Effector memory CD8-positive, alpha-beta T cell (primary cell): Measurements from ENCODE around the gene FOXO6.

Experiments
- ATAC-seq: fragments of 150-1000 bp; cut with Tn5 transposase; replicated peaks from 2 replicates; pipeline ENCODE4 v1.10.0; 2021; ENCODE audit warnings: mild to moderate bottlenecking, moderate library complexity
- DNase-seq, 3 experiments: peaks; one replicate each; pipeline ENCODE4 v3.0.0; 2021
- H3K27ac Mint-ChIP-seq, 2 donors: one replicate each; pipeline ENCODE4 v1.8.0; 2022; ENCODE audit warnings: mild to moderate bottlenecking in 2 of 2, mixed read lengths in 2 of 2, moderate library complexity in 2 of 2
- H3K27me3 Mint-ChIP-seq, 2 donors: one replicate each; pipeline ENCODE4 v1.8.0; 2022; ENCODE audit warnings: mixed read lengths in 2 of 2
- H3K36me3 Mint-ChIP-seq: one replicate; pipeline ENCODE4 v1.8.0; 2022; ENCODE audit warnings: mild to moderate bottlenecking, moderate library complexity, mixed read lengths; ENCODE audit not compliant: insufficient read depth
- H3K4me1 Mint-ChIP-seq, 2 donors: one replicate each; pipeline ENCODE4 v1.8.0; 2022; ENCODE audit warnings: low read depth in 2 of 2, mixed read lengths in 2 of 2
- H3K4me3 Mint-ChIP-seq, 2 donors: one replicate each; pipeline ENCODE4 v1.8.0; 2022; ENCODE audit warnings: mild to moderate bottlenecking in 2 of 2, mixed read lengths in 2 of 2, moderate library complexity in 2 of 2
- H3K9me3 Mint-ChIP-seq, 2 donors: one replicate each; pipeline ENCODE4 v1.8.0; 2022; ENCODE audit warnings: mixed read lengths in 2 of 2

The FOXO6 gene

DNA sequence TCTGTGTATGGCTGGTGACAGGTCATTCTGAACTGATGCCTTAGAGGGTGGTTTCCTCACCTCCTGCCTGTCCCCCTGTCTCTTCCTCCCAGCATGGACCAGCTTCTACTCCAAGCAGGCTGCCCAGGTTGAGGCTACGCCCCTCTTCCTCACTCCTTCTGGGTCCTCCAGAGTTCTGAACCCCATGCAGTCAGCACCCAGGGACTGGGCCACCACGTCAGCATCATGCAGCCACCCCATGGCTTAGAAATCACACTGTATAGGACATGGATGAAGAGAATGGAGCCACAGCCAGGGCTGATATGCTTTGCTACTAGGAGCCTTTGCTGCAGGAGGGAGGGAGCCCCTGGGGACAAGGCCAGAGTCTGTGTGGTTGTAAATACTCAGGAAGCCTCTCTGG, 8.3 kb downstream of the FOXO6 start:
- Mint-ChIP-seq H3K9me3 (no peaks in the 10 kb centered on the region), H3K4me1 (peaks cover 0 to 20% of the 10 kb centered on the region in 2 donors), H3K27me3 (peaks cover 51 to 87% of the 10 kb centered on the region in 2 donors), H3K36me3 (no peaks in the 10 kb centered on the region), H3K4me3 (no peak overlapping the region), H3K27ac (no peak overlapping the region)
- no peak for DNase-seq
- no peak for ATAC-seq

DNA sequence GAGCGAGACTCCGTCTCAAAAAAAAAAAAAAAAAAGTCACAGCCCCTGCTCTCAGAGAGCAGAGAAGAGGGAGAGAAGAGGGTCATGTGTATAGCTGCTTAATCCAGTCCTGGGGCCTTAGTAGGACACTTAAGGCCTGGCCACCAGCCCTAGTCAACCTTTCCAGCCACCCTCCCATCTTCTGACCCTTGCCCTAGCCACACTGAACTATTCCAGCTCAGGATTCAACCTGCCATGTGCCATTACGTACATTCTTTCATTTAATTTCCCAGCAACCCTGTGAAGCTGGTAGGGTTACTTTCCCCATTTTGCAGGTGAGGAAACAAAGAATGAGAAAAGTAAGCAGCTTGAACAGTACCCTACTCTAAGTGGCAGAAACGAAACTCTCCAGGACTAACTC, 9.0 kb downstream of the FOXO6 start:
- Mint-ChIP-seq H3K4me1 (peaks cover 0 to 17% of the 10 kb centered on the region in 2 donors), H3K36me3 (no peaks in the 10 kb centered on the region), H3K27ac (no peak overlapping the region), H3K9me3 (no peaks in the 10 kb centered on the region), H3K27me3 (peaks cover 51 to 87% of the 10 kb centered on the region in 2 donors), H3K4me3 (no peak overlapping the region)
- no peak for DNase-seq
- no peak for ATAC-seq

DNA sequence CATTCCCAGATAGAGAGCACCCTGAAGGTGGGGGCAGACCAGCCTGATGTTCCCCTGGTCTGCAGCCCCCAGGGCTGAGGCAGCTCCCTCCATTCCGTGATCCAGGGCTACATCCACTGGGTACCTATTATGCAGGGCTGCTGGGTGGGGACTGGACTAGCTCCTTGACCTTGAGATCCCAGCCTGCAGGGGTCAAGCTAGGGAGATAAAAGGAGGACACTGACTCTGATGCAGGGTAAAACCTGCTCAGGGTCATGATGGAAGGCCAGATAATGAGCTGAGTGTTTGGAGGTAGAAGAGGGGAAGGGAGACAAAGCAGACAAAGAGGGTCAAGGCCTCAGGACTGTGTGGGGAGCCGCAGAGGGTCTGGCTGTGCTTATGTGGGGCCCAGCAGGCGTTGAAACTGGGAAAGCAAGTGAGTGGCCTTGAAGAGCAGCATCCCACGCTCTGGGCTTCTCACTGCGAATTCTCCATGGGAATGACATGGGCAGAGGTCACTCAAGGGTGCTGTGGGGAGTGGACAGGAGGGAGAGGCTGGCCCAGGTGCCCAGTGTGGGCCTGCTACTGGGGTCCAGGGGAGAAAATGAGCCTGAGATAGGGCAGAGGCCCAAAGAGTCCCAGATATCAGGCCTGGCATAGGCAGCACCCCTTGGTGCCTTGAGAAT, 9.7 kb downstream of the FOXO6 start:
- ATAC-seq (no peak), DNase-seq (no peak)
- peaks cover 58 to 89% of the 10 kb centered on the region in 2 donors for H3K27me3 Mint-ChIP-seq
- H3K36me3 Mint-ChIP-seq, result no peaks in the 10 kb centered on the region
- peaks cover 0 to 12% of the 10 kb centered on the region in 2 donors for H3K4me1 Mint-ChIP-seq
- no peaks in the 10 kb centered on the region for H3K9me3 Mint-ChIP-seq
- H3K4me3 Mint-ChIP-seq, result no peak overlapping the region
- H3K27ac Mint-ChIP-seq, result no peak overlapping the region

DNA sequence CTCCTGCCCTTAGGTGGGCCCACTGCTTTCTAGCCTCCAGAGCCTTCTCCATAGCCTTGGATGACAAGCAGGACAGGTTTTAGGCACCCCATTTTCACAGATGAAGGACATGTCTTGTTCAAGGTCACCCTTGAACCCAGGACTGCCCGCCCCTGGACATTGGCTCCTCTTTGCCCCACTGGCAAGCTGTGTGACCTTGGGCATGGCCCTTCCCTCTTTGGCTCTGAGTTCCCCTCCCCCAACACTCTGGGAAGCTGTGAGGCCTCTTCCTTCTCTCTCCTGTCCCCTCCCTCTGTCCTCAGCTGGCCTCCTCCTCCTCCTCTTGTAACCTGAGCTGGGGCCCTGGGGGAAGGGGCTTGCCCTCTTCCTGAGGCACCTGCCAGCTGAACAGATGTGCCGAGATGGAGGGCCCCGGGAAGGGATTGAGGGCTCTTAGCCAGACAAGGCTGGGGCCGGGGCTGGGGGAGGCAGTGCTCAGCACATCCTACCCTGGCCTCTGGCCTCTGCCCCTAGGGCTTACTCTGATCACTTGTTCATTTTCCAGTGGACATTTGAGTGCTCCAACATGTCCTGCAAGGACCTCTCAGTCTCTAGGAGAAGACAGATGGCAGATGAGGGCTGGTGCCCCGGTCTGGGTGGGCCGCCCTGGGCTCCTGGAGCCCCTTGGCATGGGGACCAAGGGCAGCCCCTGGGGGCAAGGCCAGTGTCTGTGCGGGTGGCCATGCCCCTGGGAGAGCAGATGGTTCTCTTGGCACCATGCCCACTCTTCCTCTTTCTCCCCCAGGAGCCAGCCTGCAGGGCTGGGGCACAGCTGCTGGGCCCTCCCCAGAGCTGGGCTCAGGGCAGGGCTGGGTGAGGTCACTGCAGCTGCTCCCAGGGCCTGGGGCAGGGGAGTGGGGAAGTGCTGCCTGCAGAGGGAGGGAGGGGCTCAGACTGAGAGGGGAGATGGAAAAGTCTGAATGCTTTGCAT, 10.7 kb downstream of the FOXO6 start:
- H3K9me3 Mint-ChIP-seq, result no peaks in the 10 kb centered on the region
- H3K4me1 Mint-ChIP-seq, result peaks cover 0 to 9% of the 10 kb centered on the region in 2 donors
- H3K27ac Mint-ChIP-seq, result no peak overlapping the region
- ATAC-seq (no peak), DNase-seq (no peak)
- peaks cover 60 to 97% of the 10 kb centered on the region in 2 donors for H3K27me3 Mint-ChIP-seq
- no peaks in the 10 kb centered on the region for H3K36me3 Mint-ChIP-seq
- no peak overlapping the region for H3K4me3 Mint-ChIP-seq

DNA sequence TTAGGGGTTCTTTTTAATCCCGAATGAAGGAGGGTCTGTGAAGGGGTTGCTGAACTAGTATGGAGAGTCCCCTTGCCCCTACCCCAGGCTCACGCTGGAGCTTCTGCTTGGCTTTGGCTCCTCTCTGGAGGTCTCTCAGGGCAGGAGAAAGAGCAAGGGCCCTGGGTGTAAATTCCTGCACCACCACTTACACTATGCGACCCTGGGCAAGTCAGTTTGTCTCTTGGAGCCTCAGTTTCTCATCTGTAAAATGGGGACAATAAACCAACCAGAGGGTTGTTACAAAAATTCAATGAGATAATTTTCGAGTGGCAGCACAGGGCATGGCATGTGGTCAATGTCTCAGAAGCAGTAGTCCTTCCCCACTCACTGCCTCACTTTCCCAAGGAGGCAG, 11.4 kb downstream of the FOXO6 start:
- Mint-ChIP-seq H3K9me3 (no peaks in the 10 kb centered on the region), H3K4me1 (peaks cover 0 to 3% of the 10 kb centered on the region in 2 donors), H3K36me3 (no peaks in the 10 kb centered on the region), H3K27me3 (peaks cover 59 to 93% of the 10 kb centered on the region in 2 donors), H3K27ac (no peak overlapping the region), H3K4me3 (no peak overlapping the region)
- DNase-seq (no peak), ATAC-seq (no peak)

DNA sequence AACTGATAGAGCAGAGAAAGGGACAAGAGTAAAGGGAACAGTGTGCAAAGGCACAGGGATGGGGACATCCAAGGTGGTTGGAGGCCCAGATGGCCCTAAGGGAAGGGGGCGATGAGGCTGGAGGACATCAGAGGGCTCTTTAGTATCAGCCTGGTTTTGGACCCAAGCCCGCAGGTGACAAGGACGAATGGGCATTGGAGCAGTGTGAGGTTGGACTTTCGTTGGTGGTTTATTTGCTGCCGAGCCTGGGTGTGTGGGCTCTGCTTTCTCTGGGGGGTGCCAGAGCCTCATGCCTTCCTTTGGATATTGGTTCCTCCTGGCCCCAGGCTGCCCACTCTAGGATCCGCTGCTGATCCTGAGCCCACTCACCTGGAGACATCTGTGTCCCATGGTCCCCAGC, 12.1 kb downstream of the FOXO6 start:
- Mint-ChIP-seq H3K4me1 (no peaks in the 10 kb centered on the region), H3K27me3 (peaks cover 53 to 87% of the 10 kb centered on the region in 2 donors), H3K36me3 (no peaks in the 10 kb centered on the region), H3K4me3 (no peak overlapping the region), H3K9me3 (no peaks in the 10 kb centered on the region), H3K27ac (no peak overlapping the region)
- ATAC-seq (no peak), DNase-seq (no peak)

DNA sequence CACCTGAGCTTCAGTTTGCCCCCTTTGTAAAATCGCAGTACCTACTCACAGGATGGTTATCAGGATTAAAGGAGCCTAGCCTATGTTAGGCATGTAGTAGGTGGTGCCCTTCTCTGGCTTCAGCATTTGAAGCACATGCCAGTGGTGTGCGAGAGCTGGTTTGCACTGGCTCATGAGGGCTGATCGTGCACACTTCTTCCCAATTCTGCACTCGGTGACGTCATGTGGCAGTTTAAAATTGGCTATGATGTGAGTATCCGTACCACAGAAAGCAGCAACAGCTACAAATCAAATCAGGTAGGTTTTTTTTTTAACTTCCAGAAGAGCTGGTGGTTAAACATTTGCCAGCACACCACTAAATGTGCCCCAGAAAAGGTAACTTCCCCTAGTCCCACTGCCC, 13.5 kb downstream of the FOXO6 start:
- H3K27ac Mint-ChIP-seq, result no peak overlapping the region
- H3K27me3 Mint-ChIP-seq, result peaks cover 43 to 81% of the 10 kb centered on the region in 2 donors
- H3K9me3 Mint-ChIP-seq, result no peaks in the 10 kb centered on the region
- ATAC-seq, result no peak
- no peak for DNase-seq
- H3K4me3 Mint-ChIP-seq, result no peak overlapping the region
- no peaks in the 10 kb centered on the region for H3K4me1 Mint-ChIP-seq
- no peaks in the 10 kb centered on the region for H3K36me3 Mint-ChIP-seq

DNA sequence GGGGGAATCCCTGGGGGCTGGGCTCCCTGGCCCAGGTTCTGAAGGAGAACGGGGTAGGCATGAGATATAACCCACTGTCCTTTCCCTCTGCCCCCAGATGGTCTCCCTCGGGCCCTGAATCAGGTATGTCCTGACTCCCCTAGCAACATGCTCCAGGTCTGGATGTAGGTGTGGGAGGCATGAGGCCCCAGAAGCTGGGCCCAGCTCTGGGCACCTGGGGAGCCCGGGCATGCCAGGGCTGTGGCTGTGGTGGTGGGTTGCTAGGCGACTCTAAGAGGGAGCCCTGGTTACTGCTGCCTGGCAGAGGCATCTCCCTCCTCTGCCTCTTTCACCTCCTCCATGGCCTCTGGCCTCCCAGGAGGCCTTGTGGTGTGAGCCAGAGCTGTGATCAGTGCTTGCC, 16.2 kb downstream of the FOXO6 start:
- no peak for DNase-seq
- Mint-ChIP-seq H3K4me3 (no peak overlapping the region), H3K9me3 (no peaks in the 10 kb centered on the region)

DNA sequence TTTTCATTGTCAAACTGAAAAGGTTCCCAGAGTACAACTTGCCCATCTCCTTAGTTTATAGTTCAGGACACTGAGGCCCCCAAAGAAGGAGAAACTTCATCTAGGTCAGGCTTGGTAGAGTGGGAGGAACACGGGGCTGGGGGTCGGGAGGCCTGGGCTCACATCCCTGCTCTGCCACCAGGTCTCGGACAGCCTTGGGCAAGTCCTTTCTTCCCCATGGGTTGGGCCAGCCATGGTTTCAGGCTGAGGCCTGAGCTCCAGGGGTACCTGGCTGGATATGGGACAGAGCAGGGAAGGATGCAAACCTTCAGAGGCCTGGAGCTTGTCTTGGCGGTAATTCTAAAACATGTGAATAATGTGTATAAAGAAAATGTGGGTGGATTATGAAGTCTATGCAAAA, 17.0 kb downstream of the FOXO6 start:
- Mint-ChIP-seq H3K27me3 (peaks cover 22 to 62% of the 10 kb centered on the region in 2 donors), H3K27ac (no peak overlapping the region), H3K36me3 (peaks cover 3% of the 10 kb centered on the region), H3K9me3 (no peaks in the 10 kb centered on the region), H3K4me3 (no peak overlapping the region), H3K4me1 (peaks cover 0 to 7% of the 10 kb centered on the region in 2 donors)
- DNase-seq (no peak), ATAC-seq (no peak)

More for the DNA sequence above, 16.2 kb downstream of the FOXO6 start:
- no peaks in the 10 kb centered on the region for H3K36me3 Mint-ChIP-seq
- no peak overlapping the region for H3K27ac Mint-ChIP-seq
- peaks cover 26 to 66% of the 10 kb centered on the region in 2 donors for H3K27me3 Mint-ChIP-seq
- ATAC-seq, result no peak
- H3K4me1 Mint-ChIP-seq, result peaks cover 0 to 5% of the 10 kb centered on the region in 2 donors

DNA sequence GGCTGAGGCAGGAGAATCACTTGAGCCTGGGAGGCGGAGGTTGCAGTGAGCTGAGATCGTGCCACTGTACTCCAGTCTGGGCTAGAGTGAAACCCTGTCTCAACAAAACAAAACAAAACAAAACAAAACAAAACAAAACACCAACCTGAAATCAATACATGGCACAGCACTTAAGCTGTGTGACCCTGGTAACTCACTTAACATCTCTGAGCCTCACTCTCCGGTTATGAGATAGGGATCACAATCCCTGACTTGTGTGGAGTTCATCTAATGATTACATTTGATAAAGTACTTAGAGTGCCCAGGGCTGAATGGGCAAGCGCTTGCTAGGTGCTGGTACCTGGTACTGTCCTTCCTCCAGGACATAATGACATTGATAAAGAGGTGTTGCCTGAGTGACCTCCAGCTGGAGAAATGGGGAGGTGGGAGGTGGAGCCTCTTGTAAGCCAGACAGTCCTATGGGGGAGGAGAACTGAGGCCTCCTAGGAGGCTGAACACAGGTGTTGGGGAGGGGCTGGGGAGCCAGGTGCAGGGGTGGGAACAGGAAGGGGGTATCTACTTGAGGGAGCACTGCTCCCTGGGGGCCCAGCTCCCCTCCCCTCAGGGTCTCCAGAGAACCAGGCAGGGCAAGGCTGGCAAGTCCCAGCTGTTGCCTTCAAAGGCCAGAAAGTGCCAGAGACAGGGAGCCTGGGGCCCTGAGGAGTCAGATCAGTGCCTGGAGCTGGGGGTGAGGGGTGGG, 17.9 kb downstream of the FOXO6 start:
- Mint-ChIP-seq H3K9me3 (no peaks in the 10 kb centered on the region), H3K27ac (peak overlapping the region in 1 of 2 donors; percentile 42), H3K27me3 (peaks cover 23 to 62% of the 10 kb centered on the region in 2 donors), H3K36me3 (peaks cover 6% of the 10 kb centered on the region), H3K4me3 (no peak overlapping the region), H3K4me1 (peaks cover 0 to 12% of the 10 kb centered on the region in 2 donors)
- DNase-seq (no peak), ATAC-seq (no peak)

DNA sequence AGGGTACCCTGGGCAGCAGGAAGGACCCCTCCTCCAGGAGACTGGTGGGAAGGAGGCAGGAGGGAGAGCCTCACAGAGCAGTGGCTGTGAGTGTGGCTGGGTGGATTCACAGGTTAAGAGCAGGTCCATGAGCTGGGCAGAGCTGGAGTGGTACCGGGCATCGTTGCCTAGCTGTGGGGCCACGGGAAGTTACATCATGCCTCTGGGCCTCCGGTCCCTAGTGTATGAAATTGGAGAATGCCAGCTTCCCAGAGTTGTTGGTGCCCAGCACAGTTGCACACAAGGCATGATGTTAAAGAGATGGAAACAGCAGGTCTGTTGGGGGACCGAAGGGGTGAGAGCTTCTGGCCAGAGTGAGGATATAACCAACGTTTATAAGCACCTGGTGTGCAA, 18.5 kb downstream of the FOXO6 start:
- H3K4me3 Mint-ChIP-seq, result no peak overlapping the region

DNA sequence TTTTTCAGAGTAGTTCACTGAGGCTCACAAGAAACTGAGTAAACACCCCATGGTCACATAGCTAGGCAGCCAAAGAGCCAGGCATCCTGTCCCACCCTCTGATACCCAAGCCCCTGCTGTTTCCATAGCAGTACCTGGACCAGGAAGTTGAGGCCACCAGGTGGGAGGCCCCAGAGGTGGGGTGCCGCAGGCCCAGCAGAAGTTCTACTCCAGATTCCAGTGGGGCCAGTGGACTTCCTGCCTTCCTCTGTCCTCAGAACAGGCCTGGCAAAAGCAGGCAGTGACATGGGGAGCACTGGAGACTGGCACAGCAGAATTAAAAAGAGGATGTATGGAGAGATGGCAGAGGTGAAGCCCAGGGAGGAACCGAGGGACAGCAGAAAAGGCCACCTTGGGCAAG, 19.0 kb downstream of the FOXO6 start:
- Mint-ChIP-seq H3K4me1 (peaks cover 0 to 12% of the 10 kb centered on the region in 2 donors), H3K27me3 (peaks cover 33 to 62% of the 10 kb centered on the region in 2 donors), H3K4me3 (peak overlapping the region; percentile 69 to 71), H3K27ac (peak overlapping the region; percentile 9 to 42), H3K36me3 (peaks cover 6% of the 10 kb centered on the region), H3K9me3 (no peaks in the 10 kb centered on the region)
- ATAC-seq (no peak), DNase-seq (no peak)

More for the DNA sequence above, 18.5 kb downstream of the FOXO6 start:
- ATAC-seq, result no peak
- H3K4me1 Mint-ChIP-seq, result peaks cover 0 to 12% of the 10 kb centered on the region in 2 donors
- peak overlapping the region in 1 of 2 donors; percentile 42 for H3K27ac Mint-ChIP-seq
- peaks cover 28 to 62% of the 10 kb centered on the region in 2 donors for H3K27me3 Mint-ChIP-seq
- H3K36me3 Mint-ChIP-seq, result peaks cover 6% of the 10 kb centered on the region
- no peaks in the 10 kb centered on the region for H3K9me3 Mint-ChIP-seq
- DNase-seq, result no peak

DNA sequence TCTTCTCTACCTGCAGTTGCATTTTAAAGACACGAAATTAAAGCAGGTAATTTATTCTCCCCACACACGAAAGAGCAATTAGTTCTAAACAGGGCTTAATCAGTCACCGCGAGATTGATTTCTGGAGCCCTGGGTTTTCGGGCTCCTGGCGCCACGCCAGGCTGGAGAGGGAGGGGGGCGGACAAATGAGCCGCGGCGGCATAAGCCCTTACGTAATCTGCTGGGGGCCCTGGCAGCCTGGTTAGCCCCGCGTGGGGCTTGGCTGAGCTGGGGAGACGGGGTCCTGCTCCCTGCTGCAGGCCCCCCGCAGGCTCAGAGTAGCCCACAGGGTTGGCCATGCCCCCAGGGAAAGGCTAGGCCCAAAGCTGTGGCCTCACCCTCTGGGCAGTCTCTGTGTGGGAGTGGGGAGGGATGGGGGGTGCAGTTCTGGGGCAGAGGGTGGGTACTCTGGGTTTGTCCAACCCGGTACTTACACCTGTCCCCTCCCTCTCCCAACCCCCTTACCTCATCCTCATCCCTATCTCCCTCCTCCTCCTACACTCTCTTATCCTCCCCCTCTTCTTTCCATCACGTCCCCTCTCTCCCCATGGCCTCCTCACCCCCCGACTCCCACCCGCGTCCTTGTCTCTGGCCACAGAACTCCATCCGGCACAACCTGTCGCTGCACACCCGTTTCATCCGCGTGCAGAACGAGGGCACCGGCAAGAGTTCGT, 19.9 kb downstream of the FOXO6 start:
- H3K27me3 Mint-ChIP-seq, result peaks cover 32 to 62% of the 10 kb centered on the region in 2 donors
- DNase-seq (no peak), ATAC-seq (no peak)
- no peak overlapping the region for H3K27ac Mint-ChIP-seq
- H3K9me3 Mint-ChIP-seq, result no peaks in the 10 kb centered on the region
- peaks cover 6% of the 10 kb centered on the region for H3K36me3 Mint-ChIP-seq
- H3K4me1 Mint-ChIP-seq, result peaks cover 0 to 12% of the 10 kb centered on the region in 2 donors
- peak overlapping the region; percentile 69 to 71 for H3K4me3 Mint-ChIP-seq
